Fibroblast of the aortic adventitia (primary cell): ENCODE data around the gene DPYSL4. TPM values are rescaled to one million over a fixed set of nuclear protein-coding genes. Genes with fewer than 3 reads are reported as not detected.

Experiments used
- DNase-seq: peaks from one replicate; pipeline ENCODE4 v3.0.0-alpha.2; 2010; ENCODE audit warnings: low read depth
- H3K4me3 ChIP-seq: 2 replicates; pipeline ENCODE4 v1.5.1; 2011; ENCODE audit warnings: low read depth, mild to moderate bottlenecking, control low read depth, low read length, moderate library complexity
- CTCF ChIP-seq: IDR thresholded peaks from 2 replicates; pipeline ENCODE4 v1.5.1; 2011; ENCODE audit warnings: mild to moderate bottlenecking, low read length, control low read depth, inconsistent platforms; ENCODE audit not compliant: insufficient read depth
- total RNA-seq: library from RNA; depleted of rRNA; stranded (reverse); fragments of >200 nt; gene quantifications from 2 replicates; pipeline ENCODE4 v1.2.3, GENCODE V29; 2012; ENCODE audit warnings: low replicate concordance

Gene DPYSL4
- total RNA-seq, 1 donor: 0.18 TPM

- DNase-seq: no peak
- no peak overlapping the region for H3K4me3 ChIP-seq
- no peak for TF ChIP-seq CTCF
These were observed 51.8 kb downstream of the DPYSL4 start for GRCh38 chr10:132238371-132239125.

- H3K4me3 ChIP-seq: no peak overlapping the region
- peak; percentile 19 for TF ChIP-seq CTCF
- DNase-seq: peak; percentile 21
These were observed 52.6 kb downstream of the DPYSL4 start for GRCh38 chr10:132239126-132240031.

- H3K4me3 ChIP-seq: no peak overlapping the region
- DNase-seq: no peak
- no peak for TF ChIP-seq CTCF
These were observed 53.4 kb downstream of the DPYSL4 start for GRCh38 chr10:132240156-132240555.

GRCh38 chr10:132240581-132240980 is 53.8 kb downstream of the DPYSL4 start:
- no peak for TF ChIP-seq CTCF
- H3K4me3 ChIP-seq: no peak overlapping the region
- DNase-seq: no peak

GRCh38 chr10:132241086-132241485 is 54.3 kb downstream of the DPYSL4 start:
- DNase-seq: no peak
- no peak for TF ChIP-seq CTCF
- no peak overlapping the region for H3K4me3 ChIP-seq

- no peak for DNase-seq
- TF ChIP-seq CTCF: no peak
- no peak overlapping the region for H3K4me3 ChIP-seq
These were observed 54.7 kb downstream of the DPYSL4 start for GRCh38 chr10:132241496-132241895.
